Loucy (cell line): ENCODE results near the gene CTSH.
"Not testable (repeated sequence)": the region's sequence is repeated elsewhere in the genome, so short reads cannot be mapped to it uniquely, and the experiment has no call there.

ENCODE experiments used
- H2AFZ ChIP-seq: fragments of 200-600 bp; sonication (generic); 2 replicates; pipeline ENCODE4 v1.6.0; 2016; ENCODE audit warnings: antibody characterized with exemption, mild to moderate bottlenecking, low read length, moderate library complexity
- H3F3A ChIP-seq: fragments of 200-600 bp; 2 replicates; pipeline ENCODE4 v1.6.0; 2016; ENCODE audit warnings: antibody characterized with exemption, low read depth, mild to moderate bottlenecking
- H3K27me3 ChIP-seq: fragments of 200-600 bp; sonication (generic); 2 replicates; pipeline ENCODE4 v1.6.1; 2014; ENCODE audit warnings: low read length, mild to moderate bottlenecking; ENCODE audit not compliant: insufficient read depth, poor library complexity, severe bottlenecking
- H3K36me3 ChIP-seq: fragments of 200-600 bp; sonication (generic); 2 replicates; pipeline ENCODE4 v1.6.1; 2016; ENCODE audit warnings: low read length; ENCODE audit not compliant: insufficient read depth
- H3K4me1 ChIP-seq: fragments of 200-600 bp; sonication (generic); 2 replicates; pipeline ENCODE4 v1.5.1; 2014; ENCODE audit warnings: low read length, mild to moderate bottlenecking; ENCODE audit not compliant: insufficient read depth, poor library complexity, severe bottlenecking
- H3K4me2 ChIP-seq: fragments of 200-600 bp; sonication (generic); 2 replicates; pipeline ENCODE4 v1.6.0; 2014; ENCODE audit warnings: antibody characterized with exemption, low read length, low read depth, mild to moderate bottlenecking; ENCODE audit not compliant: poor library complexity, severe bottlenecking
- H3K4me3 ChIP-seq: fragments of 200-600 bp; sonication (generic); 2 replicates; pipeline ENCODE4 v1.5.1; 2014; ENCODE audit warnings: low read length, mild to moderate bottlenecking, mixed read lengths; ENCODE audit not compliant: poor library complexity, severe bottlenecking
- H3K79me2 ChIP-seq: fragments of 200-600 bp; sonication (generic); 2 replicates; pipeline ENCODE4 v1.6.1; 2014; ENCODE audit warnings: low read length; ENCODE audit not compliant: insufficient read depth
- H3K9ac ChIP-seq: fragments of 200-600 bp; sonication (generic); 2 replicates; pipeline ENCODE4 v1.6.0; 2014; ENCODE audit warnings: mild to moderate bottlenecking, low read depth, low read length, moderate library complexity; ENCODE audit not compliant: poor library complexity, severe bottlenecking
- H3K9me2 ChIP-seq: fragments of 200-600 bp; sonication (generic); replicated peaks from 2 replicates; pipeline ENCODE4 v1.6.1; 2016; ENCODE audit warnings: low read depth, low read length, mixed read lengths
- H3K9me3 ChIP-seq: fragments of 200-600 bp; sonication (generic); 2 replicates; pipeline ENCODE4 v1.6.1; 2014; ENCODE audit warnings: mild to moderate bottlenecking, antibody characterized with exemption, low read length, low read depth; ENCODE audit not compliant: insufficient read depth
- H4K20me1 ChIP-seq: fragments of 200-600 bp; sonication (generic); 2 replicates; pipeline ENCODE4 v1.6.0; 2014; ENCODE audit warnings: antibody characterized with exemption, low read length, mild to moderate bottlenecking; ENCODE audit not compliant: insufficient read depth, poor library complexity, severe bottlenecking
- CTCF ChIP-seq: fragments of 200-600 bp; sonication (generic); conservative IDR thresholded peaks from 2 replicates; pipeline ENCODE4 v1.5.1; 2014; ENCODE audit warnings: mild to moderate bottlenecking, antibody characterized with exemption, low read length
- EZH2phosphoT487 ChIP-seq: fragments of 200-600 bp; IDR thresholded peaks from 2 replicates; pipeline ENCODE4 v1.6.1; 2018; ENCODE audit warnings: antibody characterized with exemption, mild to moderate bottlenecking, moderate library complexity, borderline replicate concordance

The CTSH gene

GRCh38 chr15:78880242-78880533 is 64.7 kb downstream of the CTSH start:
- no peak overlapping the region for H2AFZ ChIP-seq
- H3K9me2 ChIP-seq = no peaks in the 10 kb centered on the region
- H3K27me3 ChIP-seq = no peaks in the 10 kb centered on the region
- peaks cover 47% of the 10 kb centered on the region for H3K36me3 ChIP-seq
- no peak for TF ChIP-seq EZH2phosphoT487
- TF ChIP-seq CTCF = no peak
- no peaks in the 10 kb centered on the region for H3F3A ChIP-seq
- peak overlapping the region; percentile 94 for H3K4me2 ChIP-seq
- peaks cover 100% of the 10 kb centered on the region for H3K79me2 ChIP-seq
- H3K9ac ChIP-seq = no peak overlapping the region
- H3K4me1 ChIP-seq = peaks cover 75% of the 10 kb centered on the region
- H3K9me3 ChIP-seq = no peaks in the 10 kb centered on the region
- peaks cover 99% of the 10 kb centered on the region for H4K20me1 ChIP-seq
- H3K4me3 ChIP-seq = peak overlapping the region; percentile 96

- Histone ChIP-seq H3K9me2 (no peaks in the 10 kb centered on the region), H3K4me1 (peaks cover 75% of the 10 kb centered on the region), H3K4me2 (peak overlapping the region; percentile 94), H3K9ac (no peak overlapping the region), H3K27me3 (no peaks in the 10 kb centered on the region), H3K4me3 (peak overlapping the region; percentile 96), H2AFZ (no peak overlapping the region), H4K20me1 (peaks cover 99% of the 10 kb centered on the region), H3K79me2 (peaks cover 100% of the 10 kb centered on the region), H3F3A (no peaks in the 10 kb centered on the region), H3K36me3 (peaks cover 42% of the 10 kb centered on the region), H3K9me3 (no peaks in the 10 kb centered on the region)
- no peak for TF ChIP-seq EZH2phosphoT487
- no peak for TF ChIP-seq CTCF
Measured at GRCh38 chr15:78879517-78880241, 65.2 kb downstream of the CTSH start.

DNA sequence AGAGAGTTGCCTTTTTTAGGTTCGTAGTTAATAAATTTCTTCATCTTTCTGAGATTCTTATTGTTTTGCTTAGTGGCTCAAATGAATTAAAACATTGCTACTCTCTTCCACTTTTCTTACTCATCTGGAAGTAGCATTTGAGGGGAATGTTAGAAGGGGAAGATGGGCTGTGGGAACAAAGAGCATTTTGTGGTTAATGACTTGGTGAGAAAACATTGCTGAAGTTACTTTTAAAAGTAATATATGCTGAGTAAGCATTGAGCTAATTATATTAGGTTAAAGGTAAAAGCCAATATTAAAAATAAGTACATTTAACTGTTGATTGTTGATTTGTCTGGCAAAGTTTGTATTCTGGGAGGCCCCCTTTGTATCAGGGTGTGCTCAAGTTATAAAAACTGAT is 66.5 kb downstream of the CTSH start:
- Histone ChIP-seq H3K27me3 (no peaks in the 10 kb centered on the region), H4K20me1 (peaks cover 98% of the 10 kb centered on the region), H3K4me2 (peak overlapping the region; percentile 94), H3K4me3 (peak overlapping the region; percentile 96), H3K9me2 (no peaks in the 10 kb centered on the region), H3K9ac (peak overlapping the region; percentile 100), H3K36me3 (peaks cover 36% of the 10 kb centered on the region), H3K9me3 (no peaks in the 10 kb centered on the region), H3K79me2 (peaks cover 100% of the 10 kb centered on the region), H3F3A (no peaks in the 10 kb centered on the region), H3K4me1 (peaks cover 69% of the 10 kb centered on the region), H2AFZ (no peak overlapping the region)
- no peak for TF ChIP-seq CTCF
- TF ChIP-seq EZH2phosphoT487 = no peak

GRCh38 chr15:78876954-78877353 is 67.9 kb downstream of the CTSH start:
- Histone ChIP-seq H3K36me3 (peaks cover 22% of the 10 kb centered on the region), H4K20me1 (peaks cover 84% of the 10 kb centered on the region), H3K4me1 (peaks cover 64% of the 10 kb centered on the region), H3K4me2 (peak overlapping the region; percentile 94), H3K79me2 (peaks cover 91% of the 10 kb centered on the region), H3K4me3 (peak overlapping the region; percentile 96), H3K9ac (peak overlapping the region; percentile 100)
- H3F3A ChIP-seq, H3K9me2 ChIP-seq, H3K27me3 ChIP-seq, H3K9me3 ChIP-seq, H2AFZ ChIP-seq: not testable (repeated sequence)
